Activated CD4-positive, CD25-positive, alpha-beta regulatory T cell (primary cell): ENCODE data around the gene LENEP.

ENCODE experiments used
- DNase-seq, 4 experiments: peaks; one replicate each; lab custom pipeline; 2025; lab: John Stamatoyannopoulos, UW

LENEP gene

GRCh38 chr1:154960446-154961136 lies 32.8 kb upstream of the LENEP start:
- no peak for DNase-seq

- DNase-seq: peak; percentile 67 to 72 (median 70)
Observed at GRCh38 chr1:154961207-154962155, 31.9 kb upstream of the LENEP start, which contains the start of gene PYGO2. TSS of gene PYGO2 (minus strand) at chr1:154961782. CDS start at chr1:154961576, 206 bp downstream.

- DNase-seq: no peak
Observed at GRCh38 chr1:154962156-154962749, 31.1 kb upstream of the LENEP start.

- DNase-seq: no peak
Observed at GRCh38 chr1:154962795-154963330, 30.5 kb upstream of the LENEP start.

GRCh38 chr1:154963643-154964042 lies 29.7 kb upstream of the LENEP start:
- no peak for DNase-seq

DNA sequence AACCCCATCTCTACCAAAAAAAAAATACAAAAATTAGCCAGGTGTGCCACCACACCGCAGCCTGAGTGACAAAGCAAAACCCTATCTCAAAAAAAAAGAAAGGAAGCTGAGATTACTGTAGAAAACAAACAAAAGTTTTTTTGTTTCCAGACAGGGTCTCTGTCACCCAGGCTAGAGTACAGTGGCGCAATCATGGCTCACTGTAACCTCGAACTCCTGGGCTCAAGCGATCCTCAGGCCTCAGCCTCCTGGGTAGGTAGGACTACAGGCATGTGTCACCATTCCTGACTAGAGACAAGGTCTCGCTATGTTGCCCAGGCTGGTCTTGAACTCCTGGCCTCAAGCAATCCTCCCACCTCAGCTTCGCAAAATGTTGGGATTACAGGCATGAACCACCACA lies 29.0 kb upstream of the LENEP start:
- DNase-seq: no peak

GRCh38 chr1:154966111-154966510 lies 27.3 kb upstream of the LENEP start:
- DNase-seq: no peak

DNA sequence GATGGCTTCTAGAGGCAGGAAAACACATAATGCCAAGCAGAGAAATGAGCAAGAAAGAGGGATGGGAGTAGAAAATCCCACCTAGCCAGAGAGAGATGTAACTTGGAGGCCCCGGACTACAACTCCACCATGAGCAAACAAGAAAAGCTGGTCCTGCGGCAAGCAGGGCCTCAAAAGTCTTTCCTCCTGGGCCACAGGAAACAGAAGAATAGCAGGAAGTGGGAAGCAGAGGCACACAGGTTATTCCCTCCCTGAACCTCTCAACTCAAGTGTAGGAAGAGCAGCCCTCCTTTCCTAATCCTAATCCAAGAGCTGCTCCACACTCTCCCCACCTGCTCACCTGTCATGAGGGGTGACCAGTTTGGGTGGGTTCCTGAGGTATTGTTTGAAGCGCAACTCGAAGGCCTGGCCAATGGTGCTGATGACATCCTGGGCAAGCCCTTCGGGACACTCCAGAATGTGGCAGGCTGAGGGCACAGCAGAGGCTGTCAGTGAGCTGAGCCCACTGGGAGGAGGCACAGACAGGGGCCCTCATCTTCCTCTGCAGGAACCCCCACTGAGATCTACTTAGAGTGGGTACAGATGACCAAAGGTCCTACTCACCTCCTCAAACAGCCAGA lies 25.9 kb upstream of the LENEP start:
- DNase-seq: no peak

DNA sequence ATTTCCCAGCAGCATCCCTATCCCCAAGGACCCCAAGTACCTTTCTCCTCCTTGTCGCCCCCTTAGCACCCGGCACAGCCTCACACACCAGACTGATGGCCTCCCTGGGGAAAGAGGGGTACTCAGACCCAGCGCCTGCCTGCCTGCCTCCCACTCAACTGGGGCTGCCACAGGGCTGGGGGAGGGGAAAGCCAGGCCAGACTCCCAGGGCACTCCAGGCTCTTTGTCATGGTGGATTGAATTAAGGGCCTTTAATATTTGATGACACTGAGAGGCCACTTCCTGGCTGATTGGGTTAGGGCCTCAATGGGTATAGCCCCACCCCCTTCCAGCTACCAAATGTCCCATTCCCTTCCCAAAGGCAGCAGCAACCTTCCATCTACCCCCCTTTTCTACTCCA lies 24.7 kb upstream of the LENEP start:
- no peak for DNase-seq

GRCh38 chr1:154969246-154969645 lies 24.1 kb upstream of the LENEP start:
- no peak for DNase-seq

DNA sequence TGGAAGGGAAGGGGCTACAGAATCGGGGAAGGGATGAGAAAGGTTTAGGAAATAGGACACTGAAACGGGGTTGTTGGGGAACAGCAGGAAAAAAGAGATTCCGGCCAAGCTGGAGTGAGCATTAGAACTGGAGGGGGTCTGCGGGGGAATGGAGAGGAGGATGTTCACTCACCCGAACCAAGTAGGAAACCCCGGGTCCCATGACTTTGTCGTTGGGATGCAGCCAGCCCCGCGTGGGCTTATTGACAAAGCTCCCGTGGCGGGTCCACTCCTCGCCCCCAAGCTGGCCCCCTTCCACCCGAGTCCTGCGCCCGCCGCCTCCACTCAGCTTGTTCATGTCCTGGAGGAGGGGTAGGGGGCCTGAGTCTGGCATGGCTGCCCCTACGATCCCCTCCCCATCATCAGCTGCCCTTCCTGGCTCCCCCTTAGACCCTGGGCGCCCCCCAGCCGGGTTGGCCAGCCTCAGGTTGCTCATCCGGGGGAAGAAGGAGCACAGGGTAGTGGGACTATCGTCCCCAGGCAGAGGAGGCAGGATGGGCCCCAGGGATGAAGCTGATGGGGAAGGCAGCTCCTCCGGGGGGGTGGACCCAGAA lies 23.4 kb upstream of the LENEP start:
- DNase-seq: no peak

GRCh38 chr1:154970631-154971340 lies 22.6 kb upstream of the LENEP start, which contains the start of gene SHC1:
TSS of gene SHC1 (minus strand) at chr1:154970747. CDS start at chr1:154970526, 221 bp downstream.
- DNase-seq: no peak

DNA sequence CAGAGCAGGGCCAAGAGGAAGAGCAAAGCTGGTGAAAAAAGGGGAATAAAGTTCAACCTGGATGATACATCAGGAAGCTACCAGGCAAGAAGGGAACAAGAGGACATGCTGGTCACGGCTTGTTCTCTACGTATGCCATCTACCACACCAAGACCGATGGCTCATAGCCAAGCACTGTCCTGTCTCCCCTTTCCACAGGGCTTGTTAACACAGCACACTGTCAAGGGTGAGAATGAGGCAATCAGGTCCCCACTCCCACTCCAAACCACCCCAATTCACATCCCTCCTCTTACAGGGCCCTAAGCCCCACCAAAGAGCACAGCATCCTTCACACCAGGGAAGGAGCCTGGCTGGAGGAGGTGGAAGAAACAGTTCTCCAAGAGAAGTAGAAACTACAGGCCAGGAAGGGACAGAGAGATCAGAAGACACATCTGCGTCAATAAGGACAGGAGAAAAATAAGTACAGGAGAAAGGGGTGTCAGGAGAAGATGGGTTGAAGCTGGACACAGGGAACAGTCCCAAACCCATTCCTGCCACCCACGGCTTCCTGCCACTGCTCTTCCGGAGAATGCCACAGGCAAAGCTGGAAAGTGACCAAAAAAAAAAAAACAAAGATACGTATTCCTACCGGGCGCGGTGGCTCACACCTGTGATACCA lies 21.9 kb upstream of the LENEP start:
- no peak for DNase-seq

DNA sequence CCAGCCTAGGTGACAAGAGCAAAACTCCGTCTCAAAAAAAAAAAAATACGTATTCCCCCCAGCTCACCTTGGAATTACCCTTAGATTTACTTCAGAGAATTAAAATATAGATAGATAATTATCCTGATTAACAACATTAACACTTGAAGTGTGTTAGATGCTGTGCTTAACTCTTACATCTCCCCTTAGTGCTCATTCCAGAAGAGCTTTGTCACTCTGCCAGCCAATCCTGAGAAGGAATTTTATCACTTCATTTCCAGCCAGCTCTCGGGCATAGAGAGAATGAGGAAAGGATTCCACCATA lies 21.2 kb upstream of the LENEP start:
- no peak for DNase-seq

GRCh38 chr1:154972517-154973343 lies 20.7 kb upstream of the LENEP start:
- no peak for DNase-seq

- peak; percentile 69 to 87 (median 75) for DNase-seq
Observed at GRCh38 chr1:154973344-154974101, 19.9 kb upstream of the LENEP start.

DNA sequence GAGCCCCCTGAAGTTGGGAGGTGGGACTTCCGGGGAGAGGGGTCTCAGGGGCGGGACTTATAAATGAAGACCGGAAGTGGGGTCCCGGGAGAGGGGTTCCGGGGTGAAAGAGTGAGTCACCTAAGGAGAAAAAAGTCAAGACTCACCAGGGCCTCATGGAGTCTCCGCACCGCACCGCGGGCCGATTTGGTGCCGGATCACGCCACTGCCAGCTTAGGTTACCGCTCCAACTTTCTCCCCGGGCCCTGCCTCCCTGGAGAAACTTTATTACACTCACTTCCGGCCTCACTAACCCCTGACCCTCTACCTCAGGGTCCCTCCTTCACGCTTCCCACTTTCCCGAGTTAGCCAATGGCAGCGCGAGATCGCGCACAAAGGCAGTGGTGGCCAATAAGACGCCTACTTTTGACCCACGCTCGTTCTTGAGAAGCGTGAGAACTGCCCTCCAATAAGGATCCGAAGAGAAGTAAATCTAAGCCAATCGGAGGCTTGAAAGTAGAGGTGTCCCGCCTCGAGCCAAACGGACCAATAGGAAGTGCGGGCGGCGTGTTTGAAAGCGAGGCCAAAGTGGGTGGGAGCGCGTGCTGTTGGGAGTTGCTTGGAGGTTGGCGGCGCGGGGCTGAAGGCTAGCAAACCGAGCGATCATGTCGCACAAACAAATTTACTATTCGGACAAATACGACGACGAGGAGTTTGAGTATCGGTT lies 19.1 kb upstream of the LENEP start, which contains the start of gene CKS1B:
Gene CKS1B, plus strand, starts transcription at position 580 of the 706 bp plus-strand sequence. Its CDS starts 65 bp downstream, at position 645.
- peak; percentile 74 to 88 (median 84) for DNase-seq
